Vagina (tissue), 2 donors: ENCODE results near the gene CENPO. TPM values are rescaled to one million over a fixed set of nuclear protein-coding genes. Genes with fewer than 3 reads are reported as not detected.

Experiments
- DNase-seq, 2 donors: peaks; one replicate each; pipeline ENCODE4 v3.0.0-alpha.2; 2017; ENCODE audit errors: extremely low spot score in 2 of 2
- H3K27ac ChIP-seq: fragments of 200-600 bp; sonication (generic); one replicate; pipeline ENCODE4 v1.5.1; 2019
- H3K27me3 ChIP-seq: fragments of 200-600 bp; sonication (generic); one replicate; pipeline ENCODE4 v1.5.1; 2019
- H3K36me3 ChIP-seq, 2 donors: fragments of 200-600 bp; sonication (generic); one replicate each; pipeline ENCODE4 v1.5.1; 2017 to 2019
- H3K4me1 ChIP-seq: fragments of 200-600 bp; sonication (generic); one replicate; pipeline ENCODE4 v1.5.1; 2019
- H3K4me3 ChIP-seq, 2 donors: fragments of 200-600 bp; sonication (generic); 1 replicate in 1 of 2; 2 replicates in 1 of 2; pipeline ENCODE4 v1.5.1; 2016 to 2019
- H3K9me3 ChIP-seq: fragments of 200-600 bp; sonication (generic); one replicate; pipeline ENCODE4 v1.5.1; 2019
- POLR2A ChIP-seq, 2 donors: fragments of 450-650 bp; IDR thresholded peaks; one replicate each; pipeline ENCODE4 v1.6.1; 2017; ENCODE audit warnings: antibody characterized with exemption in 2 of 2, mild to moderate bottlenecking in 2 of 2, moderate library complexity in 2 of 2
- POLR2AphosphoS5 ChIP-seq, 2 donors: sonication (generic); formaldehyde crosslinking; IDR thresholded peaks; one replicate each; pipeline ENCODE4 v1.9.0; 2017; ENCODE audit warnings: antibody characterized with exemption in 2 of 2, mild to moderate bottlenecking in 2 of 2, low read depth in 1 of 2; ENCODE audit not compliant: insufficient read depth in 1 of 2
- intact Hi-C: fragments of 100-400 bp; cut with DNase I; formaldehyde crosslinking; loops from one replicate; pipeline ENCODE4 v1.15.1; 2023
- total RNA-seq: library from RNA; depleted of rRNA; stranded (reverse); fragments of >200 nt; gene quantifications from one replicate; pipeline ENCODE4 v1.2.3, GENCODE V29; 2016
- TF ChIP-seq, protein P1 (sequence below), 3 experiments: fragments of 450-650 bp in 2 of 3; fragments of 200-600 bp in 1 of 3; sonication (generic) in 1 of 3; IDR thresholded peaks; one replicate each; pipeline ENCODE4 v1.5.1; 2017 to 2019; ENCODE audit warnings: antibody characterized with exemption in 3 of 3, mild to moderate bottlenecking in 2 of 3, moderate library complexity in 2 of 3

Gene CENPO
- total RNA-seq, 1 donor from 2014 or later = 3.2 TPM

DNA sequence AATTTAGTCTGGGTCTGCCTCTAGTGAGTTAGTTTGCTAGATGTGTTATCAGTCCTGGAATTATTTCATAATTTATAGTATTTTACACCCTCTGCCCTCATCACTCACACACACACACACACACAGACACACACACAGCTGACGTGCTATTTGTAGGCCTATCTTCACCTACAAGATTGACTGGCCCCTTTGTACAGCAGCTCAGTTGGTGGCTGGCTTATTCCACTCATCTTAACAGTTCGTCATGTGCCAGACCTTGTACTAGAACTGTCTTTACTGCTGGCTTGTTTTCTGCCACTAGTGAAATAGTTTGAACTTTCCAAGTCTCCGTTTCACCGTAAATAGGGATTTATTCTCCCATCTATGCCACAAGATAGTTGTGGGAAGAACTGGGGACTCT, 21.3 kb downstream of the CENPO start:
- DNase-seq = peak in 1 of 2 donors; percentile 6
- Histone ChIP-seq H3K9me3 (no peaks in the 10 kb centered on the region), H3K36me3 (peaks cover 0 to 8% of the 10 kb centered on the region in 2 donors), H3K27ac (no peak overlapping the region), H3K4me3 (no peak overlapping the region), H3K4me1 (no peaks in the 10 kb centered on the region), H3K27me3 (no peaks in the 10 kb centered on the region)
- intact Hi-C loops = no loop called here
- TF ChIP-seq, protein P1, sequence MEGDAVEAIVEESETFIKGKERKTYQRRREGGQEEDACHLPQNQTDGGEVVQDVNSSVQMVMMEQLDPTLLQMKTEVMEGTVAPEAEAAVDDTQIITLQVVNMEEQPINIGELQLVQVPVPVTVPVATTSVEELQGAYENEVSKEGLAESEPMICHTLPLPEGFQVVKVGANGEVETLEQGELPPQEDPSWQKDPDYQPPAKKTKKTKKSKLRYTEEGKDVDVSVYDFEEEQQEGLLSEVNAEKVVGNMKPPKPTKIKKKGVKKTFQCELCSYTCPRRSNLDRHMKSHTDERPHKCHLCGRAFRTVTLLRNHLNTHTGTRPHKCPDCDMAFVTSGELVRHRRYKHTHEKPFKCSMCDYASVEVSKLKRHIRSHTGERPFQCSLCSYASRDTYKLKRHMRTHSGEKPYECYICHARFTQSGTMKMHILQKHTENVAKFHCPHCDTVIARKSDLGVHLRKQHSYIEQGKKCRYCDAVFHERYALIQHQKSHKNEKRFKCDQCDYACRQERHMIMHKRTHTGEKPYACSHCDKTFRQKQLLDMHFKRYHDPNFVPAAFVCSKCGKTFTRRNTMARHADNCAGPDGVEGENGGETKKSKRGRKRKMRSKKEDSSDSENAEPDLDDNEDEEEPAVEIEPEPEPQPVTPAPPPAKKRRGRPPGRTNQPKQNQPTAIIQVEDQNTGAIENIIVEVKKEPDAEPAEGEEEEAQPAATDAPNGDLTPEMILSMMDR (IDR thresholded peaks at IDR 0.05) = no peak
- TF ChIP-seq POLR2AphosphoS5 (IDR thresholded peaks at IDR 0.05; ENCODE audit: insufficient read depth in 1 of 2, low read depth in 1 of 2) = no peak
- no peak for TF ChIP-seq POLR2A (IDR thresholded peaks at IDR 0.05)

DNA sequence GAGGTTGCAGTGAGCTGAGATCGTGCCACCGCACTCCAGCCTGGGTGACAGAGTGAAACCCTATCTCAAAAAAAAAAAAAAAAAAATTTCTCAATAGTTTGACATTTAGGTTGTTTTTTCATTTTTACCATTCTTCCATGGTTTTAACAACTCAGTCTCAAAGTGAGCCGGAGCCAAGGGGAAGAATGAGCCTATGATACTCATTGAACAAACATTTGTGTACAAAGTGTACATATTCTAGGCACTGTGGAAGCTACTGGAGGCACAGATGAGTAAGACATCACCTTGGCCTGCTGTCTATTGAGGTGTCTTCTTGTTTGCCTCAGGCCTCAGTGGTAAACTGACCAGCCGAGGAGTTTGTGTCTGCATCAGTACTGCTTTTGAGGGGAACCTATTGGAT, 21.9 kb downstream of the CENPO start:
- no peak for DNase-seq
- TF ChIP-seq POLR2AphosphoS5 (IDR thresholded peaks at IDR 0.05; ENCODE audit: insufficient read depth in 1 of 2, low read depth in 1 of 2) = no peak
- no peak for TF ChIP-seq POLR2A (IDR thresholded peaks at IDR 0.05)
- TF ChIP-seq, protein P1 (IDR thresholded peaks at IDR 0.05) = no peak
- Histone ChIP-seq H3K27ac (no peak overlapping the region), H3K27me3 (no peaks in the 10 kb centered on the region), H3K9me3 (no peaks in the 10 kb centered on the region), H3K4me3 (no peak overlapping the region), H3K4me1 (no peaks in the 10 kb centered on the region), H3K36me3 (peaks cover 0 to 15% of the 10 kb centered on the region in 2 donors)
- intact Hi-C loops = no loop called here

DNA sequence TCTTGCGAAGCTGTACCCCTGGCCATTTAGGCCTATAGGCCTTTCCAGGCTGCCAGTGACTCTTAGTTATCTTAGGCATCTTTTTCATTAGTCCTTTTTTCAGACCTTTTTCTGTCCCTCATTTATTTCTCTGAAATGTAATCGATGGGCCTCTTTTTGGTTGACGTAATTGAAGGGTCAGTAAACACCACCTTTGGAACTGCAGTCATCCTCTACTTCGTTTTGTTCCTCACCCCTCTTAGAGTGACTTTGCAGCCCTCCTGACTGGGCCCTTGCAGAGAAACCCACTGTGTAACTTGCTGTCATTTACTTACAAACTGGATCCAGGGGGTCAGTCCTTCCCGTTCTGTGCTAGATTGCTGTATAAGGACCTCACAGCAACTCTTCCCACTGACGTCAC, 23.2 kb downstream of the CENPO start:
- no peaks in the 10 kb centered on the region for H3K27me3 ChIP-seq
- H3K4me3 ChIP-seq = no peak overlapping the region
- TF ChIP-seq, protein P1 (IDR thresholded peaks at IDR 0.05) = no peak
- no peak for TF ChIP-seq POLR2A (IDR thresholded peaks at IDR 0.05)
- no peak for TF ChIP-seq POLR2AphosphoS5 (IDR thresholded peaks at IDR 0.05; ENCODE audit: insufficient read depth in 1 of 2, low read depth in 1 of 2)
- no peaks in the 10 kb centered on the region for H3K4me1 ChIP-seq
- intact Hi-C loops = no loop called here
- peaks cover 0 to 27% of the 10 kb centered on the region in 2 donors for H3K36me3 ChIP-seq
- peak in 1 of 2 donors; percentile 56 for DNase-seq
- no peak overlapping the region for H3K27ac ChIP-seq
- H3K9me3 ChIP-seq = no peaks in the 10 kb centered on the region

DNA sequence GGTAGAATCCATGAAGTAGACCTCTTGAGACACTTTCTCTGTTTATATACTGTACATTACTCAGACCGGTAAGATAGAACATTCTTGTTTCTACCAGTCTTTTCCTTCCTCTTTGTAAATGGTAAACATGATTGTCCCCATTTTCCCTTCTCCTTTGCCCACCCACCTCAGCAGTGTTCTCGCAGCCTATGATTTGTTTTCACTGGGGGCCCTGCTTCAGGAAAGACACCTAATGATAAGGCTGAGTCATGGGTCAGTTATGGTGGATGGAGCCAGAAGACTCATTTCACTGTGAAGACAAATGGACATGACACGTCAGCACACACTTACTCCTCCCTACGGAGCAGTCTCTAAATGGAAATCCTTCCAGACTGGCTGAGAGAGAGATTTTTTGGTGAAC, 23.7 kb downstream of the CENPO start:
- Histone ChIP-seq H3K27ac (no peak overlapping the region), H3K4me1 (no peaks in the 10 kb centered on the region), H3K36me3 (peaks cover 0 to 29% of the 10 kb centered on the region in 2 donors), H3K9me3 (no peaks in the 10 kb centered on the region), H3K4me3 (no peak overlapping the region), H3K27me3 (no peaks in the 10 kb centered on the region)
- TF ChIP-seq, protein P1 (IDR thresholded peaks at IDR 0.05) = no peak
- TF ChIP-seq POLR2AphosphoS5 (IDR thresholded peaks at IDR 0.05; ENCODE audit: insufficient read depth in 1 of 2, low read depth in 1 of 2) (no peak), POLR2A (IDR thresholded peaks at IDR 0.05) (no peak)
- intact Hi-C loops = no loop called here
- DNase-seq = peak in 1 of 2 donors; percentile 69

DNA sequence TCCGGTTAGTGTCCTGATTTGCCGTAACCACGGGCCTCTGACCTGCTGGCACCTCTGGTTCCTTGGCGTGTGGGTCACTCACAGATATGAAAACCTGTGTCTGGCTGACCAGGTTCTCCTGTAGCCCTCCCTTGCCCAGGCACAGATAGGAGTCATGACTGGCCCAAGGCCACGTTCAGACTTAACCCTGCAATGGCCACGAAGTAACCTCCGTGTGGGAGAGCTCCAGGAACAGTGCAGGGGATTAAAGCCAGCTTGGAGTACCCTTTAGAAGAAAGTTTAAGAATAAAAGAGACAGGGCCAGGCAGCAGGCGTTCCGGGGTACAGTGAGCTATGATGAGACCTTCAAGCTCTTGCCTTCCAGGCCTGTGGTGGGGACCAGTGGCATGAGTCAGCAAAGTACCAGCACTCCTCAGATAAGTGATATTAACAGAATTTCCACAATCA, 25.5 kb downstream of the CENPO start:
- H3K4me1 ChIP-seq = no peaks in the 10 kb centered on the region

More for the DNA sequence above, 25.5 kb downstream of the CENPO start:
- H3K27ac ChIP-seq = no peak overlapping the region
- TF ChIP-seq, protein P1 (IDR thresholded peaks at IDR 0.05) = no peak
- no peak for TF ChIP-seq POLR2AphosphoS5 (IDR thresholded peaks at IDR 0.05; ENCODE audit: insufficient read depth in 1 of 2, low read depth in 1 of 2)
- TF ChIP-seq POLR2A (IDR thresholded peaks at IDR 0.05) = no peak
- H3K36me3 ChIP-seq = peaks cover 0 to 35% of the 10 kb centered on the region in 2 donors
- no peak overlapping the region for H3K4me3 ChIP-seq
- no peaks in the 10 kb centered on the region for H3K27me3 ChIP-seq
- H3K9me3 ChIP-seq = no peaks in the 10 kb centered on the region
- peak; percentile 62 to 67 for DNase-seq
- intact Hi-C loops = no loop called here
